ENCODE results near the gene SLC2A4.

- TF ChIP-seq CTCF (conservative IDR thresholded peaks at IDR 0.05; ENCODE audit: low read depth in 2 of 2) (no peak), EZH2 (IDR thresholded peaks at IDR 0.05; ENCODE audit: low read depth, unreplicated experiment) (no peak), REST (IDR thresholded peaks at IDR 0.05; ENCODE audit: unreplicated experiment) (no peak), POLR2AphosphoS5 (IDR thresholded peaks at IDR 0.05; ENCODE audit: low read depth) (no peak)
Measured at GRCh38 chr17:7315570-7316235, 34.2 kb downstream of the SLC2A4 start.

Data from GM23338 (cell line).